DMS 273 treated with DMSO at 0.1 percent for 48 hours (cell line): ENCODE measurements around the gene JPH2.

ENCODE experiments used
- DNase-seq: peaks from one replicate; lab custom pipeline; 2025; lab: John Stamatoyannopoulos, UW

Gene JPH2

DNA sequence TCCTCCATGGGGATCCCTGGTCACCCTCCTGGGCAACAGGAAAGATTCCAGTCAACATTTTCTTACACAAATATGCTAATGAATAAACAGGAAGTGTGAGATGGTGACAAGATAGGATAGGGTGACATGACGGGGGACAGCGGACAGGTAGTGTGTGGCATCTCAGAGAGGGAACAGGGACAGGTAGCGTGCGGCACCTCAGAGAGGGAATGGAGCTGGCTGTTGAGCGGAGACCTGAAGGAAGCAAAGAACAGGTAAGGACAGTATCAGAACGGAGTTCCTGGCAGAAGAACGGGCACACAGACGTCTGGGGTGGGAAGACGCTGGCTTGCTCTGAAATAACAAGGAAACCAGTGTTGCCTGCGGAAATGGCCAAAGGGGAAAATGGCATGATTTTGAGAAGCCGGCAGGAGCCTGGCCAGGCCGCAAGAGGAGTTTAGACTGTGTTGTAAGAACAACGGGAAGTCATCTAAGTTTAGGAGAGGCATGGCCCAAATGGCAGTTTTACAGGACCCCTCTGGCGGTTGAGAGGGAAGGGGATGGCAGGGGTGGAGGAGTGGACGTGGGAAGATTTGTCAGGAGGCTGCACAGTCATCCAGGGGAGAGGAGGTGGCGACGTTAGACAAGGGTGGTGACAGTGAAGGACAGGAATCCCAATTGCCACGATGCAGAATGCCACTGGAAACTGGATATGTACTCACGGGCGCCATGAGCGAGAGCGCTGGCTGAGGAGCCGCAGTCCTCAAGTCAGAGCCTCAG is 111.6 kb downstream of the JPH2 start:
- DNase-seq, result no peak

DNA sequence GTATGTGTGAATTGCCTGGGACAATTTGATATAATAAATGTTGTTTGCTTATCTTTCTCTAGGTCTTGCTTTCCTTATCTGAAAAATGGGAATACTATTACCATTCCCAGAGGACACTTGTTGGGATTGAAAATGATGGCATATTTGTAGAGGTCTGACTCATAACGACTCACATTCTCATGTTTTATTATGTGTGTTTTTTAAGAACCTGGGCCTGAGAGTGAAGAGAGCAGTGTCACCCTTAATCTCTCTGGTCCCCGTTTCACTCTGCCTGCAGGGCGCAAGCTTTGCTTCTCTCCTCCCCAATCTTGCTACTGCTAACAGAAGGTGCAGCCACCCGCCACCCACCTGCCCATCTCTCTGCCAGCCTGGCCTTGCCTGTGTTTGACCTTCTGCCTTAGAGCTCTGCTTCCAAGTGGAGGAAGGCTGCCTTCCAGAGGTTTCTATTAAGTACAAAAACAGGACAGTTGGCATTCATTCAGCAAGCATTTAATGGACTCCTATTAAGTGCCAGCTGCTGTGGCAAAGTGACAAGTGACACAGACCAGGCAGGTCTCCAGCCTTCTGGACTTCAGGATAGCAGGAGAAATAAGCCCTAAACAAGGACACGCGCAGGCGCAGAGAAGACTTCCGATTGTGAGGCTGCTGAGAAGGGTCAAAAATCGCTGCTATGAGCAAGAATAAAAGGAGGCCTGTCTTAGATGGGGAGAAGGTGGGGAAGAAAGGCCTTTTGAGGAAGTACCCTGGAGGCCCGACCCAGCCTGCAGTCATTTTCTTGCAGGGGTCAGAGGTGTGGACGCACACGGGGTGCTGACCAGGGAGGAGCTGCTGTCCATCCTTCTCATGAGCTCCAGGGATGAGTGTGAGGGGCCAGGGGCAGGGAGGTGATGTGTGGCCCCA is 112.5 kb downstream of the JPH2 start:
- DNase-seq, result peak; percentile 1

- no peak for DNase-seq
Observed at GRCh38 chr20:44073675-44074071, 113.3 kb downstream of the JPH2 start.

GRCh38 chr20:44073011-44073674 is 113.8 kb downstream of the JPH2 start:
- DNase-seq, result no peak

- DNase-seq, result no peak
Observed at GRCh38 chr20:44072384-44072783, 114.6 kb downstream of the JPH2 start.

GRCh38 chr20:44071526-44072111 is 115.4 kb downstream of the JPH2 start:
- no peak for DNase-seq

- DNase-seq, result no peak
Observed at GRCh38 chr20:44071057-44071456, 115.9 kb downstream of the JPH2 start.

DNA sequence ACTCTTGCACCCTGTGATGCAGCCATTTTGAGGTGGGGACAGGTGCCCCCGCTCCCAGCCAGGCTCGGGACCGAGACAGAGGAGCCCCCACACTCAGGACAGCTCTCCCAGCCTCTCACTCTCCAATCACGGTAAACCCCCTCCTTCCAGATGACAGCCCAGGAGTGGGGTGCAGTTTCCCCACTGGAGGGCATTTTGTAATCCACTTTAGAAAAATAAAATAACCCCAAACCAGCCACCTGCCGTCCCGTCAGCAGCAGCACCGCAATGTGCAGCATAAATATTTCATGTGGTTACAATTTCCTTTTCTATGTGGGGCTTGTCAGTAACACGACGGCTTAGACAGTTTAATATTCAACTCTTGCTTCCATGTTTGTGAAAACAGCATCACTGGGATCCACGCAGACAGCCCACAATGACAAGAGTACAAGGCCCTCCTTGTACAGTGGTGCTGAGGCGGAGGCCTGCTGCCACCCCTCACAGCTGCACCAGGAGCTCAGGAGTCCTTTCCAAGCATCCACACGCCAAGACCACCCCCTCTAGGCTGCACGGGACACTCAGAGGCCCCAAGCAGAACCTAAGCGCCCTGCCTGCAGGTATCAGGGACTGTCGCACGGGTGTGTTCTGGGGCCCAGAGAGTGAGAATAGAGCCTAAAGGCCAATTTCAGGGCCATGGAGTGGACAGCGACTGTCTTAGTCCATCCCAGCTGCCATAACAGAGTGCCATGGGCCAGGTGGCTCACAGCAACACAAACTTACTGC is 116.7 kb downstream of the JPH2 start:
- DNase-seq, result no peak

DNA sequence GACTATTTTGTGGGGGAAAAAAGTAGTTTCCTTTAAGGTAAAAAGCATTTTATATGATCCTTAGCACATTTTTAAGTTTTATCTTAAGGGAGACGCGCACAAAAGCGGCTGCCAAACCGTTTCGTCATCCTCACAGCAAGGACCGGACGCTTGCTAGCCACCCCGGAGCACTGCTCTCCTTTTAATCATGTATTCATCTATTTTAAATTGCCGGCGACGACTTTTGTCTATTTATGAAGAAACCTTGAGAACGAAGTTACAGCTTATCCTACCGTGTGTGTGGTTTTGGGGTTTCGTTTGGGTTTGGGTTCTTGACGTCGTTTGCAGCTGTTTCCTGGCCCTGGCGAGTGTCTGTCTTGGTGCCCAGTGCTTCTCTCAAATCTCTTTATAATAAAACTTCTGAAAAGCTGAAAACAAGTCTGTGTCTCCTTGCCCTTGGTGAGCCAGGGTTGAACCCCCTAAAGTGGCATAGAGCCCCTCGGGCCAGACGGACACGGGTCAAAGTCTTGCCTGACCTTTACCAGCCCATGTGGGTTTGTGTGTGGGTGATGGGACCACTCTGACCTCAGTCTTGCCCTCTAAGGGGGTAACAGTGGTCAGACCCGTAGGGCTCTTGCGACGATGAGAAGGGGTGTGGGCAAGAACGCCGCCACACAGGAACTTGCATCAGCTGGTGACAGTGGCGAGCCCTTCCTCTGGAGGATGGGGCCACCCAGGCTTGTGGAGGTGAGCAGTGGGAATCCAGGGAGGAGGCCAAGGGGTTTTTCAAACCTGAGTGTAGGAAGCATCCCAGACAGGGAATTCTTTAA is 117.6 kb downstream of the JPH2 start:
- no peak for DNase-seq

DNA sequence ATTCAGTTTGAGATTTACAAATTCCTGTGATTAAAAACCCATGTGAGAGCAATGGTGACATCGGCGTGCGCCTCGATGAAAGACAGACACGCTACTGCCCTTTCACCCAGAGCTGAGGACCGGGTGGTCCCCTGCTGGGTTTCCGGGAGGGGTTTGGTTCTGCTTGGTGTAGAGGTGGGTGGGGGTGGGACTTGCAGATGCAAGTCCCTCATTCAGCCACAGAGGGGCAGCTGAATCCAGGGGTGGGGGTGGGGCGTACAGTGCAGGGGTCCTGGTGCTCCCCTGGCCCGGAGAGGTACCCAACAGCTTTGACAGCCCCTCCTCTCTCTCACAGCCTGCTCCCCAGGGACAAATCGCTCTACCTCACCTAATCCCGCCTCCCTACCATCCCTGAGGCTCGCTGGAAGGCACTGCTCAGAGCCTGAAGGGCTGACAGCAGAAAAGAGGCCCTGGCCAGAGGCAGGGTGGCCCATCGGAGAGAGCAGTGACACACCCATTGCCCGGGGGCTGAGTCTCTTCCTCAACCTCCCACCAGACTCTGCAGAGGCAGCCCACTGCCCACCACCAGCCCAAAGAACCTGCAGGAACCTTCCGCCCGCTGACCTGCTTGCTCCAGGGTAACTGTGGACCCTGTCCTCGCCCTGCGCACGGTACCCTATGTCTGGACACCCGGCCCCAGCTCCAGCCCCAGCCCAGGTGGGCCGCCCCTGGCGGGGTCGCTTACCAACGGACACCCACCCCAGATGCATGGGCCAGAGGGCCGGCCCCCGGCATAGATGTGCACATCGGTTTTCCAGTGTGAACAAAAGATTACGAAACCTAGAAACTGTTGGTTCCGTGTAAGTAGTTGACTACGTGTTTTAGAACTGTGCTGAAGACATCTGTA is 118.4 kb downstream of the JPH2 start:
- no peak for DNase-seq

- DNase-seq, result no peak
Observed at GRCh38 chr20:44067650-44068081, 119.3 kb downstream of the JPH2 start.

DNA sequence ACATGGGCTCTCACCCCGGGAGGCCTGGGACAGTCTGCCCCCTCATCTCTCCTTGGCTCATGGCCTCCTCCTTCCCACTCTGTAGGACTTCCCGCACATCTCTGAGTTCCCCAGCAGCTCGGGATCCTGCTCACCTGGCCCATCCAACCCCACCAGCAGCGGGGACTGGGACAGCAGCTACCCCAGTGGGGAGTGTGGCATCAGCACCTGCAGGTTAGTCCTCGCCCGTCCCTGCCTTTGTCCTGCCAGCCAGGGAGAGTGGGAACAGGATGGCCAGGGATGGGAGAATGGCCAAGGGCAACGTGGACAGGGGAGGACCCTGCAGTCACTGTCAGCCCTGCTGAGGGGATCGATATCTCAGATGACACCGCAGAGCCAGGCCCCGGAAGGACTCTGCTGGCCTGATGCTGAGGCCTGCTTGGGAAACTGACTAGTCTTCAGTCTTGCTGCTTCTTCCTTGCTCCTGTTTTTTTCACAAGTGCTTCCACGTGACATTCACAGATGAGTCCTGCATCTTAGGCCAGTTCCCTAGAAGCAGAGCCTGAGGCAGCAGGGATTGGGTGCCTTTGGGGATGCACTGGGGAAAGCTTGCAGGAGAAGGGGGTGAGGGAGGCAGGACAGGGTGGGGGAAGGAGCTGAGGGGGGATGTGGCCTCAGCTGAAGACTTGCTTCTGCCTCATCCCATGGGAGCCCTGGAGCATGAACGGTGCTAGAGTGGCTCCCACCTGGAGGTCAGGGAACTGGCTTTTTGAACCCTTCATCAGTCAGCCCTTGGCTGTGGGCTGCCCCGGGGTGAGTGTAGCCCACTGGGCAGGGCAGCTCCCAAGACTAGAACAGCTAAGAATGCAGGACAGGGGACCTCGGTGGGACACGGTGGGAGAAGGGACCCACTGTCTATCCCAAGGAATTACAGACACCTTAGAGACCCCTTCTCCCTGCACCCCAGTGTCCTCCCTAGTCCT is 120.1 kb downstream of the JPH2 start:
- DNase-seq, result no peak

DNA sequence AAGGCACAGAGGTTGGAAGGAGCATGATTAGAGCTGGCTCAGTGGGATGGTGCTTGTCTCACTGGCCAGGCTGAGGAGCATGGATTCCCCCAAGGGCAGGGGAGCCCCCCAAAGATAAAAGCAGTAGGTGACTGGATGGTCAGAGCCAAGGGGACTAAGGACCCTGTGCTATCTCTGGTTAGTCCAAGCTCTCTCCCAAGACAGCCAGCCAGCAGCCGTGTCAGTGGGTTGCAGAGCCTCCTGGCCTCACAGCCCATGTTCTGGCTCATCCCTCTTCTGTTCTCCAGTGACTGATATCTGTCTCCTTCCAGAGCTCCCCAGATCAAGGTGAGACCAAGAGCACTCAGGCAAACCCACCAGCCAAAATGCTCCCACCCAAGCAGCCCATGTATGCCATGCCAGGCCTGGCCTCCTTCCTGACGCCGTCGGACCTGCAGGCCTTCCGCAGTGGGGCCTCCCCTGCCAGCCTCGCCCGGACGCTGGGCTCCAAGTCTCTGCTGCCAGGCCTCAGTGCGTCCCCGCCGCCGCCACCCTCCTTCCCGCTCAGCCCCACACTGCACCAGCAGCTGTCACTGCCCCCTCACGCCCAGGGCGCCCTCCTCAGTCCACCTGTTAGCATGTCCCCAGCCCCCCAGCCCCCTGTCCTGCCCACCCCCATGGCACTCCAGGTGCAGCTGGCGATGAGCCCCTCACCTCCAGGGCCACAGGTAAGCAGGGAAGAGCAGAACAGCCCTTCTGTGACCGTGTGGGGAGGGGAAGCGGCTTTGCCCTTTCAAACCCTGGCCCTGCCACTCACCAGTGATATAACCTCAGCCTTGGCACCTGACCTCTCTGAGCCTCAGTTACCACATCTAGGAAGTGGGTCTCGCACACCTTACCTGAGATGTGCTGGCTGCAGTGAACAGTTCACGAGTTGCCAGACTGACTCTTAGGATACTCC is 121.3 kb downstream of the JPH2 start:
- DNase-seq, result no peak

DNA sequence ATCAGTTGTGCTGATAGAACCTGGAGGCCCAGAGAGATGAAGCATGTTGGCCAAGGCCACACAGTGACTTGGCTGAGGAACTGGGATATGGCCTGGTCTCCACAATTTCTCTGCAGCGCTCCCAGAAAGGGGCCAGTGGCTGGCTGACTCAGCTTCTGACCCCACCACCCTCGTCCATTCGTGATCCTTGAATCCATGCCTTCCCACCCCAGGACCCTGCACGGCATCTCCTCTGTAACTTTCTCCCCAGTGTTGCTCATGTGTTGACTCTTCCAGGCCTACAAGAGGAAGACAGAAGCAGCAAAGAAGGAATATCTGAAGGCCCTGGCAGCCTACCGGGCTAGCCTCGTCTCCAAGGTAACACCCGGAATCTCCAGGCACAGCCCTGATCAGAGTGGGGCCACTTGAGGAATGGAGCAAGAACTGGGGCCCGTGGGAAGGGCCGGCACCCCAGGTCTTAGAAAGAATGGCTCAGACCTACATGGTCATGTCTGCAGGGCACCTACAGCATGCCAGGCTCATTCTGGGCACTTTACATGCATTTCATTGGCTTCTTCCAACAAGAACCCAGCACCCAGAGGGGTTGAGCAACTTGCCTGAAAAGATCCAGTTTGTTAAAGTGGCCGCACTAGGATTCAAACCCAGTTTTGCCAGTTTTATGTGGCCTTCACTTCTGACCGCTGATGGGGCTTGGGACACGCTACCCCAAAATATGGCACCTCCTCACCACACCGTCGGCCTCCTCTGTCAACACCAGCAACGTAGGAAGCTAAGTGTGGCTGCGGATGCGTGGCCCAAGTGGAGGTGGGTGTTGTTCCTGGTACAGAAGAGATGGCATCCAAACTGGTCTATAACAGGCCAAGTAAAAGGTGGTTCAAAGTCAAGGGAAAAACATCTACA is 122.2 kb downstream of the JPH2 start:
- no peak for DNase-seq
